Activated T-helper 9 cell treated with anti-CD3 and anti-CD28 coated beads, Interleukin-2, amount 50 U/mL, for 16 hours (primary cell): ENCODE data around the gene XYLT1.
"Not testable (repeated sequence)": the region's sequence is repeated elsewhere in the genome, so short reads cannot be mapped to it uniquely, and the experiment has no call there.

Experiments
- DNase-seq: peaks from one replicate; pipeline ENCODE4 v3.0.0-alpha.2; 2020; ENCODE audit warnings: low read depth

Gene XYLT1

DNA sequence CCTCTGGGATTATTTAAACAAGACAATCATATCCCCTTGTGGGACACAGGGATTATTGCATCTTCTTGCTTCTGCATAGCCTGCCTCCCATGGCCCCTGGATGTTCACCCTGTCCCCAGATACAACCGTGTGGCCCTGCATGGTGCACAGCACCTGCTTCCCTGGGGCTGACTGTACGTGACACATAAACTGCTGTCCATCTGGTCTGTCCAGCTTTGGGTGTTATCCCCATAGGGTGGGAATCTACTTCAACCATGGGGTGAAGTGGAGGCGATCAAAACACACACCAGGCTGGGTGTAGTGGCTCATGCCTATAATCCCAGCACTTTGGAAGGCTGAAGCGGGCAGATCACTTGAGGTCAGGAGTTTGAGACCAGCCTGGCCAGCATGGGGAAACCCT is 138.8 kb downstream of the XYLT1 start:
- DNase-seq, result no peak

DNA sequence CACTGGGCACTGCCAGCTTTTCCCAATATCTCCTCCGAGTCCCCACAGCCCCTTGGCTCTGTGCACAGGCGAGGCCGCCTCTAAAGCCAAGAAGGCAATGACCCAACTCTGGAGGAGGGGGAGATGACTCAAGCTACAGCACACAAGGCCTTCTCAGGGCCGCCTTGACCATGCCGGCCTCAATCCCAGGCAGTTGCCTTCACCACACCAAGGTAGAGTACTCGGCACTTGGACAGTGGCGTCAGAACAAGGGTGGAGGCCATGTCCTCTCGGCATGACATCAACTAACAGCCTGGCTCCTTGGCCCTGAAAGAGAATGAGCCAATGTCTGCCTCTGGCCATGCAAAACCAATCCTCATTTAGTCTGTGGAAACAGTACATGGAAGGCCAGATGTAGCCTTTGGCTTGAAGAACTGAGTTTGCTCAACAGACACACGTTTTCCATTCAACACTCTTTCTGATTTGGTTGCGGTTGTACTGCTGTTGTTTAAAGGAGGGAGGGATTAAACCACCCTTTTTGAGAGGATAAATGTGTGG is 139.6 kb downstream of the XYLT1 start:
- DNase-seq, result no peak

DNA sequence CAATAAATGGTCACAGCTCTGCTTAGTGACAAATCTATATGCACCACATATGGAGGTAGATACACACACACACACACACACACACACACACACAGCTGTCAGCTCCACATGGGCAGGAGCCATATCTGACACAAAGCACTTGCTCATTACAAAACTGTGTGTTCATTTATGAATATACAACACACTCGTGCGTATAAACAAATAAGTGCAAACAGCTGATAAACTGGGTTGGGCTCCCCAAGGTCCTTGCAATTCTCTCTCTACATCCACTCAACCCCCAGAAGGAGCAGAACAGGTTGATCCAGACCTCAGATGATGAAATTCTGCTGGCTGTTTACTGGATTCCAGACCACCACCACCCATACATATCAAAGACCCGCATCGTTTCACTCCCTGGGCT is 140.7 kb downstream of the XYLT1 start:
- DNase-seq, result no peak

DNA sequence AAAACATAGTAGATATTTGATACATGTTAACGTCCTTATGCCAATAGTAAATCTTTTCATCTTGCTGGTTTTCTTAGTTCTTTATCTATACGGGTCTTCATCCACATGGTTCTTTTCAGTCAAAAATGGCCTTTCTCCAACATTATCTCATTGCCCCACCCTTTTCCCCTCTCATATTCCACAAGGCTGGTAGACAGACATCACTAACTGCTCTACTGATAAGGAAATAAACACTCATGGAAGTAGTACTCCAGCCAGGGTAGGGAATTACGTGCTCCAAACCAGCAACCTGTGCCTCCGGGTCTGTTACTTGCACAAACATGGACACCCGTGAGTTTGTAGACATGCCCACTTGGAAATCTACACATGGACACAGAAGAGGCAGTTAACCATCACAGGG is 141.4 kb downstream of the XYLT1 start:
- no peak for DNase-seq

- no peak for DNase-seq
Observed at GRCh38 chr16:17328932-17329331, 141.8 kb downstream of the XYLT1 start.

DNA sequence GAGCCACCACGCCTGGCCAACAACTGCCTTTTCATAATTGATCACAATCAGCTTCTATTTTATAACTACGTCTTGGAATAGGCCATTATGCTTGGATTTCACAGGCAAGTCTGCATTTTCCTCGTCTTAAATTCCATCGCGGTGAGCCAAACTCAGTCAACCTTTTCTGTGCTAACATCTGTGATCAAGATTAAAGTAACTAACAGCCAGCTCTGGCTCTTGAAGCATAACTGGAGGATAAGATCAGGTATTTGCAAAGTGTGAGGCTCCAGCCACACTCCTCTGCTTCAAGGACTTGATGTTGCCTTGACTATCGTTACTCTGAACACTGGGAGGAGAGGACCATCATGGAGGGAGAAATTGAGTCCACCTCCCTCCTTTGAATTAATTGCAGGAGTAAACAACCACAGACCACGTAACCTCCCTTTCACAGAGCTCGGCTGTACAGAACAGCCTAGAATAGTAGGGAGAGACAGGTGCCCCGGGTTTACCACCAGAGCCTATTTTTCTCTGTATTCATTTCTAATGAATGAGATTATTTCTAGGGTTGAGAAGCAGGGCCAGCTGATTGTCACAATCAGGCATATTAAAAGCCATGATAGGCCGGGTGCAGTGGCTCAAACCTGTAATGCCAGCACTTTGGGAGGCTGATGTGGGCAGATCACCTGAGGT is 143.0 kb downstream of the XYLT1 start:
- no peak for DNase-seq

- DNase-seq, result no peak
Observed at GRCh38 chr16:17325476-17326143, 145.2 kb downstream of the XYLT1 start.

DNA sequence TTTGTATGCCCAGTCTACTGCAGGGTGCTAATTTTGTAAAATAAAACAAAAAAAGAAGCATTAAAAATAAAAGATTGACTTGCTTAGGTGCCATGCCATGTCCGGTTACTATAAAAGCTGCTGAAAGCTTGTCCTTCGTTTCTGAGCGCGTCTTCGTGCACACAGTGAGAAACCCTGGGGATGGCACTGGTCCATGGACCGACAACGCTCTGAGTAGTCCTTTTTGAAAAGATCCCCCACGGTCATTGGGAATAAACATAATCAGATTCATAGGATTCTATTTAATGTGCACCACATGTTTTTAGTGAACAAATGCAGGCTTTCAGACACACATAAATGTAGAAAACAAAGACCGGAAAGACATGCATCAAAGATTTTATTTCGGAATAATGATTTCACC is 146.3 kb downstream of the XYLT1 start:
- no peak for DNase-seq

DNA sequence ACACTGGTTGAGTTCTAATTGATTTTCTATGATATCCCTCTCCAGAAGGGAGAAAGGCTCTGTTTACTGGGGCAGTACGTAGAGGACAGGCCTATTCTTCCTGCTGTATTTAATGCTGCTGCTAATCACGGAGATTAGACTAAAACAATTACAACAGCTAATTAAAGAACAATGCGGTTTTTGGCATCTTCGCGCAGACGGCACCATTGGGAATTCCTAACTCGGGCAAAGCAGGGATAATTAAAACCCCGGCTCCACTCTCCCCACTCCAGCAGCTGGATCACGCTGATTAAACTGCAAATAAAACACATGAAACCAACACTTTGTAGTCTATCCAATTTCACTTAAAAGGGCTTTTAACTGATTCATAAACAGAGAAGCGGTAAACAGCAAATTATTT is 147.6 kb downstream of the XYLT1 start:
- no peak for DNase-seq

GRCh38 chr16:17321824-17322223 is 148.9 kb downstream of the XYLT1 start:
- no peak for DNase-seq

- no peak for DNase-seq
Observed at GRCh38 chr16:17320009-17320408, 150.8 kb downstream of the XYLT1 start.

DNA sequence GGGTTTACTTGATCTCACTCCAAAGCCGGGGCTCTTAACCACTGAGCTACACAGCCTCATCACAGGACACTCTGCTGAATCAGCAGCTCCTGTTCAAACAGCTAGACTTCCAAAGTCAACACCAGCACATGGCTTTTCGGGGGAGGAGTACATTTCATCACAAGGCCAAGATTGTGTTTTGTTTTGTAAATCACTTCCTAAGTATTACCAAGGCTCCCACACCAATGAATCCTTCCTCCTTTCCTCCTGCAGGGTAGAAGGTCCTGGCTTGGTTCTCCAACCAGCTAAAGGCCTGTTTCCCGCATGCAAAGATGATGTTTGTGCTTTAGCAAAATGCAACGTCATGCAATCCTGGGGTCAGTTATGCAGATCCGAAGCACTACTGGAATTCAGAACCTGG is 152.5 kb downstream of the XYLT1 start:
- DNase-seq, result no peak

- no peak for DNase-seq
Observed at GRCh38 chr16:17316005-17316404, 154.8 kb downstream of the XYLT1 start.

DNA sequence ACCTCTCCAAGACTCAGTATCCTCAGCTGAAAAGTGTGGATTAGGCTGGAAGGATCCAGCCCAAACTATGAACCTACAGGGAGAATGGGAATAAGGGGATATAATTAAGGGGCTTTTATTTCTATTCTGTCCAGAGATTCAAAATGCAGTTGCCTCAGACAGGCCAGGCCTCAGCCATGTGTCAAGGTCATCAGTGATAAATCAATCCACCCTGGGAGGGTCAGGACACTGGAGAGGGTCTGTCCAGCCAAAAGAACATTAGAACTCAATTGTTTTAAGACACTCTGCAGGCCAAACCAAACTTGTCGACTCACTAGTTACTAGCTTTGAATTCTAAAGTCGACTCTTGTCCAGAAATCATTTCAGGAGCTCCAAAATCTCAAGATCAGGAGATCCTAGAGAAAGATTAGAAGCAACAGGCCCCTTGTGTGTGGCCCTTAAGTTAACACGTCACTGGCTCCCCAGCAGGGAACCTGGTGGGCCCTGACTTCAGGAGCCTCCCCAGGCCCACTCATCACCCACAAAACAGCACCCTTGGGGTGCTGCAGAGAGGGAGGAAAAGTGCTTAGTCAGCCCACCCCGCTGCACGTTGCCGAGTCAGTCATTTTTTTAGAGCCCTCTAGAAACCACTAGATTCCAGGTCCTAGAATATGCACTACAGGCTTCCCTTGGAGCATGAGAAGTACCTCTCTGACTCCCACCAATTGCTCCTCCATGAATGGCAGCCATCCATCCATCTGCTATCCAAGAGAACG is 156.8 kb downstream of the XYLT1 start:
- DNase-seq, result no peak

DNA sequence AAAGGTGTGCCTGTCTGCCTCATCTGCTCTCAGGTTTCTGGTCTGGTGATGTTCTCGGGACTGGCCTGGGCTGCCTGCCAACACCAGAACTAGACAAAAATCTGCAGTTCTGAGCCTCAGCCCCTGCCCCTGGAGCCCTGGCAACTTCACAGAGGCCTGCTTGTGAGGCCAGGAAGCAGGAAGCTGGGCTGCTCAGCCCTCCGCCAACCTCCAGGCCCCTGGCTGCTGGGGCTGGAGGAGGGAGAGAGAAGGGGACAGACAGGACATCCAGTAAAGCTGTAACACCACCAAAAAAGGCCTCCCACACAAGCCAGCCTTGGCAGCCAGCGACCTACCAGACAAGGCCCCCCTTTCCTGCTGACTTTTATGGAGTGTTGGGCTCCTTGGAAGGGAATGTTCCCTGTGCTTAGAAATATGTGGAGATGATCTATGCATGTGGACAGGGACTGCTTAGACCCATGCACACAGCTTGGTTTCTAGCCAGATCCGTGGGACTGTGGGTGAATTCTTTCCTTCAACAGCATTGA is 157.6 kb downstream of the XYLT1 start:
- DNase-seq, result no peak

DNA sequence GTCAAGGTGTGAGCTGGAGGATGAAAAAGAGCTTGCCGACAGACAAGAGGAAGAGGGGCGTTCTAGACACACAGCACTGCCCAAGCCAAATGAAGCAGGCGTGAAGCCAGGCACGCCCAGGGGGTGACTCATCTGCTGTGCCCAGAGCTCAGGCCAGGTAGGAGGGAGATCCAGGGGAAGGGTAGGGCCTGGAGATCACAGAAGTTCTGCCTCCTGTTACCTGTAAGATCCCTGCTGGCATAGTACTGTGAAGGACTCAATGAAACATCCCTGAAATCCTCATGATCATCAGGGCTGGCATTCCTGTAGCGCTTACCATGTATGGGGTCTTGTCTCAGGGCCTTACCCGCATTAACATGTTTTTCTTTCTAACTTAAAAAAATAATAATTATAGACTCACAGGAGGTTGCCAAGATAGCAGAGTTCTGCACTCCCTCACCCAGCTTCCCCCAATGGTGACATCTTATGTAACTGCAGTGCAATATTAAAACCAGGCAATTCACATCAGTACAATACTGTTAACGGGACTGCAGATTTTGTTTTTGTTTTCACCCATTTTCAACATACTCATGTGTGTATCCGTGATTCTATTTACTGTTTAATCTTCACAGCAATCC is 158.6 kb downstream of the XYLT1 start:
- no peak for DNase-seq

- DNase-seq, result no peak
Observed at GRCh38 chr16:17311333-17312093, 159.2 kb downstream of the XYLT1 start.

DNA sequence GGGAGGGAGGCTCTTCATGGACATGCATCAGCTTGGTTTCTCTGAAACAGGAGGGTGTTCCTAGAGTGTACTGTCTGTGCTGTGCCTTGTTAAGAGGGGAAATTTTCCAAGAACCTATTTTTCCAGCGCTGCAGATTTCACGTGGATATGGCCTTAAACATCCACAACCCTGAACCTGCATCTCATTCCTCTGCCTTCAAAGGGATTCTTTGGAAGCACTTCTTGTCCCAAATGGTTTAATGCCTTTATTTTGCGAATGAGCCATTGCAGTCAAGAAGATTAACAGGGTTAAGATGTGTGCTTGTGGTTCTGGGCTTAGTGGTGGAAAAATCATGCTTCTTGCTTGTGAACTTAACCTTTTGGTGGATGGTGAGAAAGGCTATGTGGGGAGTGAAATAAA is 161.2 kb downstream of the XYLT1 start:
- no peak for DNase-seq

- DNase-seq, result no peak
Observed at GRCh38 chr16:17308186-17308585, 162.6 kb downstream of the XYLT1 start.

- no peak for DNase-seq
Observed at GRCh38 chr16:17307504-17307903, 163.3 kb downstream of the XYLT1 start.

- DNase-seq, result no peak
Observed at GRCh38 chr16:17306745-17307144, 164.0 kb downstream of the XYLT1 start.

DNA sequence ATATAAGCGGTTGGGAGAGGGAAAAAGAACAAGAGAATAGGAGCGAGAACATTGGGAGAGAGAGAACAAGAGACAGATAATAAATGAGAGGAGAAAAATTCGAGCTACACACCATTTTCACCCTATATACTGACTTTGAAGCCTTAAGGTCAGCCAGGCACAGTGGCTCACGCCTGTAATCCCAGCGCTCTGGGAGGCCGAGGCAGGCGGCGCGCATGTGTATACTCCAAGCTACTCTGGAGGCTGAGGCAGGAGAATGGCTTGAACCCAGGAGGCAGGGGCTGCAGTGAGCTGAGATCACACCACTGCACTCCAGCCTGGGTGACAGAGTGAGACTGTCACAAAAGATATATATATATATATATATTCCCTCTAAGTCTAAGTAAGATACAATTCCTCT is 164.5 kb downstream of the XYLT1 start:
- DNase-seq, result not testable (repeated sequence)
